ENCODE data around the gene CSKMT.
"Not testable (repeated sequence)": the region's sequence is repeated elsewhere in the genome, so short reads cannot be mapped to it uniquely, and the experiment has no call there.

CSKMT gene

GRCh38 chr11:62656796-62657429 is 8.2 kb upstream of the CSKMT start:
- DNase-seq (ENCODE audit: low read depth, low spot score), result no peak

- no peak for DNase-seq (ENCODE audit: low read depth, low spot score)
Observed at GRCh38 chr11:62664405-62665074, 572 bp upstream of the CSKMT start.

GRCh38 chr11:62665599-62666258 is 617 bp downstream of the CSKMT start:
- DNase-seq (ENCODE audit: low read depth, low spot score), result no peak

- DNase-seq (ENCODE audit: low read depth, low spot score), result no peak
Observed at GRCh38 chr11:62666259-62666926, 1.3 kb downstream of the CSKMT start.

- no peak for DNase-seq (ENCODE audit: low read depth, low spot score)
Observed at GRCh38 chr11:62667460-62667859, 2.3 kb downstream of the CSKMT start.

- no peak for DNase-seq (ENCODE audit: low read depth, low spot score)
Observed at GRCh38 chr11:62669420-62670161, 4.5 kb downstream of the CSKMT start.

- DNase-seq (ENCODE audit: low read depth, low spot score), result no peak
Observed at GRCh38 chr11:62671236-62671607, 6.1 kb downstream of the CSKMT start.

- no peak for DNase-seq (ENCODE audit: low read depth, low spot score)
Observed at GRCh38 chr11:62671608-62672389, 6.7 kb downstream of the CSKMT start, which contains the start of the genes LBHD1 and UQCC3. LBHD1 (minus strand) TSS chr11:62672267; CDS start chr11:62670031, 2,236 bp downstream. UQCC3 (plus strand) TSS chr11:62671673; CDS start chr11:62671746, 73 bp downstream.

- DNase-seq (ENCODE audit: low read depth, low spot score), result no peak
Observed at GRCh38 chr11:62673196-62673525, 8.0 kb downstream of the CSKMT start.

- DNase-seq (ENCODE audit: low read depth, low spot score), result not testable (repeated sequence)
Observed at GRCh38 chr11:62675415-62675814, 10.3 kb downstream of the CSKMT start.

GRCh38 chr11:62676698-62677097 is 11.6 kb downstream of the CSKMT start:
- no peak for DNase-seq (ENCODE audit: low read depth, low spot score)

- no peak for DNase-seq (ENCODE audit: low read depth, low spot score)
Observed at GRCh38 chr11:62677156-62677555, 12.0 kb downstream of the CSKMT start.

- DNase-seq (ENCODE audit: low read depth, low spot score), result no peak
Observed at GRCh38 chr11:62677714-62678113, 12.6 kb downstream of the CSKMT start.

GRCh38 chr11:62678433-62678769 is 13.3 kb downstream of the CSKMT start:
- no peak for DNase-seq (ENCODE audit: low read depth, low spot score)

- DNase-seq (ENCODE audit: low read depth, low spot score), result peak; percentile 68
Observed at GRCh38 chr11:62678770-62679696, 13.9 kb downstream of the CSKMT start, which contains the start of gene UBXN1. UBXN1 (minus strand) TSS chr11:62679073; CDS start chr11:62678923, 150 bp downstream.

GRCh38 chr11:62680825-62681240 is 15.7 kb downstream of the CSKMT start:
- no peak for DNase-seq (ENCODE audit: low read depth, low spot score)

- DNase-seq (ENCODE audit: low read depth, low spot score), result no peak
Observed at GRCh38 chr11:62682518-62682917, 17.4 kb downstream of the CSKMT start.

- DNase-seq (ENCODE audit: low read depth, low spot score), result no peak
Observed at GRCh38 chr11:62687508-62688396, 22.6 kb downstream of the CSKMT start.

- no peak for DNase-seq (ENCODE audit: low read depth, low spot score)
Observed at GRCh38 chr11:62688491-62688890, 23.4 kb downstream of the CSKMT start.

Measured in smooth muscle cell of the brain vasculature (primary cell).